A673 (cell line): Measurements from ENCODE around the gene TNFRSF21. TPM values are rescaled to one million over a fixed set of nuclear protein-coding genes. Genes with fewer than 3 reads are reported as not detected.
"Not testable (repeated sequence)": the region's sequence is repeated elsewhere in the genome, so short reads cannot be mapped to it uniquely, and the experiment has no call there.

Source experiments
- BruUV-seq: library from RNA; stranded (reverse); fragments of 400-500 nt; replicated peaks from 2 replicates; lab custom pipeline; 2021; lab: Mats Ljungman, UMichigan
- CTCF ChIA-PET: fragments of 300-600 bp; sonication (Branson Sonifier 250); formaldehyde crosslinking; loops from one replicate; lab custom pipeline; 2022; ENCODE audit warnings: antibody characterized with exemption; lab: Charles Lee
- POLR2A ChIA-PET: fragments of 300-600 bp; sonication (Branson Sonifier 250); formaldehyde crosslinking; loops from one replicate; lab custom pipeline; 2022; ENCODE audit warnings: antibody characterized with exemption; ENCODE audit not compliant: low non-redundant PET; lab: Charles Lee
- DNase-seq: peaks from one replicate; pipeline ENCODE4 v3.0.0-alpha.2; 2015; ENCODE audit warnings: low spot score
- H3K27ac ChIP-seq: fragments of 200-600 bp; sonication (generic); 2 replicates; pipeline ENCODE4 v1.5.1; 2016; ENCODE audit warnings: mixed run types, low read depth, mild to moderate bottlenecking, mixed read lengths, antibody characterized with exemption, low read length; ENCODE audit not compliant: poor library complexity, severe bottlenecking
- H3K27me3 ChIP-seq: fragments of 200-600 bp; sonication (generic); replicated peaks from 2 replicates; pipeline ENCODE4 v1.6.1; 2017; ENCODE audit warnings: mixed run types, low read depth, mild to moderate bottlenecking, mixed read lengths, antibody characterized with exemption, low read length; ENCODE audit not compliant: insufficient read depth, poor library complexity
- H3K36me3 ChIP-seq: fragments of 200-600 bp; sonication (generic); 2 replicates; pipeline ENCODE4 v1.6.1; 2016; ENCODE audit warnings: mixed run types, mild to moderate bottlenecking, mixed read lengths, antibody characterized with exemption, low read length; ENCODE audit not compliant: insufficient read depth, poor library complexity, severe bottlenecking
- H3K4me1 ChIP-seq: fragments of 200-600 bp; sonication (generic); 2 replicates; pipeline ENCODE4 v1.6.1; 2017; ENCODE audit warnings: mixed run types, mild to moderate bottlenecking, mixed read lengths, antibody characterized with exemption, low read length; ENCODE audit not compliant: insufficient read depth, poor library complexity, severe bottlenecking
- H3K4me3 ChIP-seq: fragments of 200-600 bp; sonication (generic); 2 replicates; pipeline ENCODE4 v1.5.1; 2016; ENCODE audit warnings: low read depth, mixed run types, mild to moderate bottlenecking, mixed read lengths, low read length; ENCODE audit not compliant: poor library complexity, severe bottlenecking
- H3K9me3 ChIP-seq: fragments of 200-600 bp; sonication (generic); 2 replicates; pipeline ENCODE4 v1.6.1; 2016; ENCODE audit warnings: mixed run types, low read depth, mild to moderate bottlenecking, mixed read lengths, antibody characterized with exemption, low read length; ENCODE audit not compliant: poor library complexity, severe bottlenecking
- EZH2 ChIP-seq: fragments of 200-600 bp; sonication (generic); IDR thresholded peaks from 2 replicates; pipeline ENCODE4 v1.6.1; 2017; ENCODE audit warnings: borderline replicate concordance, low read depth, mild to moderate bottlenecking, mixed read lengths, antibody characterized with exemption, low read length; ENCODE audit not compliant: poor library complexity, severe bottlenecking
- intact Hi-C: fragments of 100-400 bp; cut with micrococcal nuclease; formaldehyde crosslinking; loops from one replicate; pipeline ENCODE4 v1.10.0; 2022; ENCODE audit not compliant: unreplicated experiment
- total RNA-seq: library from RNA; stranded (reverse); gene quantifications from 2 replicates; pipeline ENCODE4 v1.2.3, GENCODE V29; 2021
- TF ChIP-seq, protein P1 (sequence below): fragments of 300-800, 200-600 bp; sonication (generic); conservative IDR thresholded peaks from 2 replicates; pipeline ENCODE4 v1.5.1; 2017; ENCODE audit warnings: low read depth, mild to moderate bottlenecking, antibody characterized with exemption, low read length, moderate library complexity, mixed read lengths

Gene TNFRSF21
- total RNA-seq, 1 experiment from 2014 or later, result 36.0 TPM

DNA sequence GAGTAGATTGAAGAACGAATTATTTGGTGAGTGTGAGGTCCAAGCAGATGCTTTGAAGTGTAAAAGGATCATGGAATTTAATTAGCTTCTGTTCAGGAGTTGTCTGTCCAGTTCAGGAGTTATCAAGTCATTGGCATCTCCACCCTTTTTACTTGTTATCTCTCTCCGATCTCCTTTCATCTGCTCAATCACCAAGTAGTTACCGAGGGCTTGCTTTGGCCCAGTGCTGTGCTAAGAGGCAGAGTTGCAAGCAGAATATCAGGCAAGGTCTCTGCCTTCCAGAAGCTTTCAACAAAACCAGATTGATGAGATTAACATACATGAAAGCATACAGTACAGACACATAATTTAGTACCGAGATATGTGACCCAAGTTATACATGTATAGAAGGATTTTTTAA, 10.2 kb upstream of the TNFRSF21 start:
- no peak overlapping the region for H3K4me3 ChIP-seq
- no TSS peak for BruUV-seq
- no peaks in the 10 kb centered on the region for H3K36me3 ChIP-seq
- TF ChIP-seq, protein P1, sequence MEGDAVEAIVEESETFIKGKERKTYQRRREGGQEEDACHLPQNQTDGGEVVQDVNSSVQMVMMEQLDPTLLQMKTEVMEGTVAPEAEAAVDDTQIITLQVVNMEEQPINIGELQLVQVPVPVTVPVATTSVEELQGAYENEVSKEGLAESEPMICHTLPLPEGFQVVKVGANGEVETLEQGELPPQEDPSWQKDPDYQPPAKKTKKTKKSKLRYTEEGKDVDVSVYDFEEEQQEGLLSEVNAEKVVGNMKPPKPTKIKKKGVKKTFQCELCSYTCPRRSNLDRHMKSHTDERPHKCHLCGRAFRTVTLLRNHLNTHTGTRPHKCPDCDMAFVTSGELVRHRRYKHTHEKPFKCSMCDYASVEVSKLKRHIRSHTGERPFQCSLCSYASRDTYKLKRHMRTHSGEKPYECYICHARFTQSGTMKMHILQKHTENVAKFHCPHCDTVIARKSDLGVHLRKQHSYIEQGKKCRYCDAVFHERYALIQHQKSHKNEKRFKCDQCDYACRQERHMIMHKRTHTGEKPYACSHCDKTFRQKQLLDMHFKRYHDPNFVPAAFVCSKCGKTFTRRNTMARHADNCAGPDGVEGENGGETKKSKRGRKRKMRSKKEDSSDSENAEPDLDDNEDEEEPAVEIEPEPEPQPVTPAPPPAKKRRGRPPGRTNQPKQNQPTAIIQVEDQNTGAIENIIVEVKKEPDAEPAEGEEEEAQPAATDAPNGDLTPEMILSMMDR, result no peak
- TF ChIP-seq EZH2, result no peak
- H3K27me3 ChIP-seq, result peaks cover under 1% of the 10 kb centered on the region
- no peaks in the 10 kb centered on the region for H3K9me3 ChIP-seq
- intact Hi-C loops, result no loop called here
- DNase-seq, result no peak
- ChIA-PET POLR2A (no interaction called here), CTCF (no interaction called here)
- no peak overlapping the region for H3K27ac ChIP-seq
- H3K4me1 ChIP-seq, result no peaks in the 10 kb centered on the region

GRCh38 chr6:47319382-47319781, 9.7 kb upstream of the TNFRSF21 start:
- ChIA-PET POLR2A (no interaction called here), CTCF (no interaction called here)
- H3K4me3 ChIP-seq, result no peak overlapping the region
- no peak for DNase-seq
- TF ChIP-seq EZH2, result no peak
- TF ChIP-seq, protein P1, result no peak
- no peaks in the 10 kb centered on the region for H3K27me3 ChIP-seq
- no TSS peak for BruUV-seq
- H3K27ac ChIP-seq, result no peak overlapping the region
- no peaks in the 10 kb centered on the region for H3K9me3 ChIP-seq
- H3K4me1 ChIP-seq, result no peaks in the 10 kb centered on the region
- H3K36me3 ChIP-seq, result no peaks in the 10 kb centered on the region
- intact Hi-C loops, result no loop called here

GRCh38 chr6:47318236-47318989, 8.7 kb upstream of the TNFRSF21 start:
- H3K36me3 ChIP-seq, result no peaks in the 10 kb centered on the region
- intact Hi-C loops, result no loop called here
- CTCF ChIA-PET, result no interaction called here
- H3K27ac ChIP-seq, result no peak overlapping the region
- H3K4me3 ChIP-seq, result no peak overlapping the region
- no peaks in the 10 kb centered on the region for H3K9me3 ChIP-seq
- no peaks in the 10 kb centered on the region for H3K27me3 ChIP-seq
- TF ChIP-seq, protein P1, result no peak
- TF ChIP-seq EZH2, result no peak
- no peaks in the 10 kb centered on the region for H3K4me1 ChIP-seq
- POLR2A ChIA-PET, result no interaction called here
- BruUV-seq, result no TSS peak
- no peak for DNase-seq

DNA sequence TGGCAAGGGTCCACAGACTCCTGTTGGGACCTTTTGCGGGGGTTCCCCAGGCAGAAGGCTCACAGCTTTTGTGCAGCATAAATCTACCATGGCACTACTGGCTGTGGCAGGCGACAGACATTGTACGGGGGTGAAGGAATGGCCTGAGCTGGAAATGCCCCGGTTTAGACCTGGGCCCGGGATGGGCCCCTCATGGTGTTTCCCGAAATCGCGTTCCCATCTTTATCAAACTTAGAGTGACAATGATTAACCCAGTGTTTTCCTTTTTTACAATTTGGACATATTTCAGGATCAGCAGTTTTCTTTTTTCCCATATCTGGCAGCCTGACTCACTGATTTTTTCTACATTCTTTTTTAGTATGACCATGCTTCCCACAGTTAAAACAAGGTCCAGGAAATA, 5.5 kb upstream of the TNFRSF21 start:
- H3K4me3 ChIP-seq, intact Hi-C loops, H3K27me3 ChIP-seq, H3K36me3 ChIP-seq, H3K4me1 ChIP-seq, DNase-seq, H3K9me3 ChIP-seq, POLR2A ChIA-PET, H3K27ac ChIP-seq, BruUV-seq, CTCF ChIA-PET: not testable (repeated sequence)
